ENCODE results near the gene CACNG5. TPM values are rescaled to one million over a fixed set of nuclear protein-coding genes. Genes with fewer than 3 reads are reported as not detected.

CACNG5 gene
- total RNA-seq, 1 donor from 2014 or later = not detected

GRCh38 chr17:66909804-66910373, 75.0 kb downstream of the CACNG5 start:
- Histone ChIP-seq H3K4me3 (ENCODE audit: low read depth, low read length) (no peak overlapping the region), H3K36me3 (ENCODE audit: control insufficient read depth, insufficient read depth, low read length) (no peaks in the 10 kb centered on the region), H3K27me3 (ENCODE audit: control insufficient read depth, insufficient read depth, low read length) (peaks cover 3% of the 10 kb centered on the region)
- DNase-seq (ENCODE audit: low read depth) = no peak
- no peak for TF ChIP-seq CTCF (IDR thresholded peaks at IDR 0.05; ENCODE audit: insufficient read depth, low read length, poor library complexity, severe bottlenecking)

GRCh38 chr17:66910651-66911285, 75.9 kb downstream of the CACNG5 start:
- Histone ChIP-seq H3K4me3 (ENCODE audit: low read depth, low read length) (no peak overlapping the region), H3K36me3 (ENCODE audit: control insufficient read depth, insufficient read depth, low read length) (no peaks in the 10 kb centered on the region), H3K27me3 (ENCODE audit: control insufficient read depth, insufficient read depth, low read length) (peaks cover 3% of the 10 kb centered on the region)
- no peak for DNase-seq (ENCODE audit: low read depth)
- no peak for TF ChIP-seq CTCF (IDR thresholded peaks at IDR 0.05; ENCODE audit: insufficient read depth, low read length, poor library complexity, severe bottlenecking)

GRCh38 chr17:66915204-66915611, 80.3 kb downstream of the CACNG5 start:
- no peak overlapping the region for H3K4me3 ChIP-seq (ENCODE audit: low read depth, low read length)
- no peak for DNase-seq (ENCODE audit: low read depth)

GRCh38 chr17:66915792-66916191, 80.9 kb downstream of the CACNG5 start:
- Histone ChIP-seq H3K4me3 (ENCODE audit: low read depth, low read length) (no peak overlapping the region), H3K27me3 (ENCODE audit: control insufficient read depth, insufficient read depth, low read length) (peaks cover 6% of the 10 kb centered on the region), H3K36me3 (ENCODE audit: control insufficient read depth, insufficient read depth, low read length) (no peaks in the 10 kb centered on the region)
- no peak for DNase-seq (ENCODE audit: low read depth)
- TF ChIP-seq CTCF (IDR thresholded peaks at IDR 0.05; ENCODE audit: insufficient read depth, low read length, poor library complexity, severe bottlenecking) = no peak

More at GRCh38 chr17:66915204-66915611, 80.3 kb downstream of the CACNG5 start:
- TF ChIP-seq CTCF (IDR thresholded peaks at IDR 0.05; ENCODE audit: insufficient read depth, low read length, poor library complexity, severe bottlenecking) = peak; percentile 43
- H3K27me3 ChIP-seq (ENCODE audit: control insufficient read depth, insufficient read depth, low read length) = peaks cover 5% of the 10 kb centered on the region
- no peaks in the 10 kb centered on the region for H3K36me3 ChIP-seq (ENCODE audit: control insufficient read depth, insufficient read depth, low read length)

GRCh38 chr17:66916946-66917345, 82.0 kb downstream of the CACNG5 start:
- no peak for TF ChIP-seq CTCF (IDR thresholded peaks at IDR 0.05; ENCODE audit: insufficient read depth, low read length, poor library complexity, severe bottlenecking)
- Histone ChIP-seq H3K4me3 (ENCODE audit: low read depth, low read length) (no peak overlapping the region), H3K27me3 (ENCODE audit: control insufficient read depth, insufficient read depth, low read length) (peaks cover 8% of the 10 kb centered on the region), H3K36me3 (ENCODE audit: control insufficient read depth, insufficient read depth, low read length) (no peaks in the 10 kb centered on the region)
- DNase-seq (ENCODE audit: low read depth) = no peak

- Histone ChIP-seq H3K4me3 (ENCODE audit: low read depth, low read length) (no peak overlapping the region), H3K27me3 (ENCODE audit: control insufficient read depth, insufficient read depth, low read length) (peaks cover 7% of the 10 kb centered on the region), H3K36me3 (ENCODE audit: control insufficient read depth, insufficient read depth, low read length) (no peaks in the 10 kb centered on the region)
- no peak for DNase-seq (ENCODE audit: low read depth)
- TF ChIP-seq CTCF (IDR thresholded peaks at IDR 0.05; ENCODE audit: insufficient read depth, low read length, poor library complexity, severe bottlenecking) = no peak
Observed at GRCh38 chr17:66918896-66919295, 84.0 kb downstream of the CACNG5 start.

All from kidney epithelial cell (primary cell).